Measurements from ENCODE around the gene PTAR1. TPM values are rescaled to one million over a fixed set of nuclear protein-coding genes. Genes with fewer than 3 reads are reported as not detected.

Gene PTAR1
- total RNA-seq, 4 donors from 2014 or later: 30.8 to 131 (median 94.5) TPM

DNA sequence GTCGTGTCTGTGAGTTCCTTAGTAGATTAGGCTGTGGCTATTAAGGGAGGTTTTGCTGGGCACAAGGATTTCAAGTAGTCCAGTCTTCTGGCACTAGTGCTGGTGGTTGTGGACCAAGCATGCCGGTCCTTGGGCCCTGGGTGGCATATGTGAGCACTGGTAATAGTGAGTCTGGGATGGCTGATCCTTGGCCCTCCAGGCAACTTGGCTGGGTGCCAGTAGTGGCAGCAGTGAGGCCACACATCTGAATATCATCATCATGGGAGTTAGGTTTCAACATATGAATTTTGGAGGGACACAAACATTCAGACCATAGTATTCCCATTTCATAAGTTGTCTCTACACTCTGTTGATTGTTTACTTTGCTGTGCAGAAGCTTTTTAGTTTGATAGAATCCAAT, 62.3 kb downstream of the PTAR1 start:
- WGBS, 2 donors (ENCODE audit: low coverage in 1 of 2): 96 to 100% methylated on average over 1 to 2 of the region's 2 CpGs
- intact Hi-C loops (cut with DNase I; ENCODE audit: low total_unique reads): no loop called here

DNA sequence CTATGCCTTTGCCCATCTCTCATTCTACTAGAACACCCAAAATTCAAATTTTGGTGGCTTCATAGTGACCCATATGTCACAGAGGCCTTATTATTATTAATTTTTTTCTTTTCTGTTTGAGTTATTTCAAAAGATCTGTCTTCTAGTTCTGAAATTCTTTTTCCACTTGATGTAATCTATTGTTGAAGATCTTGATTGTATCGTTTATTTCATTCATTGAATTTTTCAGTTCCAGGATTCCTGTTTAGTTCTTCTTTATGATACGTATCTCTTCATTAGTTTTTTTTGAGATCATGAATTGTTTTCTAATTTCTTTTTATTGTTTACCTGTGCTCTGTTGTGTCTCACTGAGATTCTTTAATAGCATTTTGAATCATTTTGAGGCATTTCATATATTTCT, 63.0 kb downstream of the PTAR1 start:
- no peaks in the 10 kb centered on the region for H3K36me3 ChIP-seq
- intact Hi-C loops (cut with DNase I; ENCODE audit: low total_unique reads) (no loop called here), in situ Hi-C loops (cut with MboI; ENCODE audit: low pct_ligation_motif_present in 1 of 4, low pct_unique_long_range_greater_than_20kb in 1 of 4, low sequenced_read_pairs in 3 of 4) (loop anchor here in 1 of 4 donors (25.0 kb wide), 1 partner anchor 90 kb away; no protein-coding TSS in a partner anchor)
- H3K4me1 ChIP-seq: no peaks in the 10 kb centered on the region
- 70 to 95% methylated on average over 2 of the region's 2 CpGs for WGBS, 2 donors (ENCODE audit: low coverage in 1 of 2)
- no peak for DNase-seq
- TF ChIP-seq, protein P1, sequence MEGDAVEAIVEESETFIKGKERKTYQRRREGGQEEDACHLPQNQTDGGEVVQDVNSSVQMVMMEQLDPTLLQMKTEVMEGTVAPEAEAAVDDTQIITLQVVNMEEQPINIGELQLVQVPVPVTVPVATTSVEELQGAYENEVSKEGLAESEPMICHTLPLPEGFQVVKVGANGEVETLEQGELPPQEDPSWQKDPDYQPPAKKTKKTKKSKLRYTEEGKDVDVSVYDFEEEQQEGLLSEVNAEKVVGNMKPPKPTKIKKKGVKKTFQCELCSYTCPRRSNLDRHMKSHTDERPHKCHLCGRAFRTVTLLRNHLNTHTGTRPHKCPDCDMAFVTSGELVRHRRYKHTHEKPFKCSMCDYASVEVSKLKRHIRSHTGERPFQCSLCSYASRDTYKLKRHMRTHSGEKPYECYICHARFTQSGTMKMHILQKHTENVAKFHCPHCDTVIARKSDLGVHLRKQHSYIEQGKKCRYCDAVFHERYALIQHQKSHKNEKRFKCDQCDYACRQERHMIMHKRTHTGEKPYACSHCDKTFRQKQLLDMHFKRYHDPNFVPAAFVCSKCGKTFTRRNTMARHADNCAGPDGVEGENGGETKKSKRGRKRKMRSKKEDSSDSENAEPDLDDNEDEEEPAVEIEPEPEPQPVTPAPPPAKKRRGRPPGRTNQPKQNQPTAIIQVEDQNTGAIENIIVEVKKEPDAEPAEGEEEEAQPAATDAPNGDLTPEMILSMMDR (IDR thresholded peaks at IDR 0.05): no peak
- TF ChIP-seq POLR2A (IDR thresholded peaks at IDR 0.05) (no peak), POLR2AphosphoS5 (IDR thresholded peaks at IDR 0.05) (no peak), EP300 (IDR thresholded peaks at IDR 0.05; ENCODE audit: low read depth) (no peak)
- H3K27ac ChIP-seq: no peak overlapping the region
- peaks cover 23 to 26% of the 10 kb centered on the region in 2 donors for H3K9me3 ChIP-seq
- H3K4me3 ChIP-seq: no peak overlapping the region
- no peaks in the 10 kb centered on the region for H3K27me3 ChIP-seq

More for the DNA sequence above, 62.3 kb downstream of the PTAR1 start:
- TF ChIP-seq POLR2AphosphoS5 (IDR thresholded peaks at IDR 0.05): no peak
- TF ChIP-seq EP300 (IDR thresholded peaks at IDR 0.05; ENCODE audit: low read depth): no peak
- TF ChIP-seq, protein P1 (IDR thresholded peaks at IDR 0.05): no peak
- no peak for TF ChIP-seq POLR2A (IDR thresholded peaks at IDR 0.05)
- no peaks in the 10 kb centered on the region for H3K36me3 ChIP-seq
- H3K27ac ChIP-seq: no peak overlapping the region
- DNase-seq: no peak
- H3K4me3 ChIP-seq: no peak overlapping the region
- peaks cover 25 to 26% of the 10 kb centered on the region in 2 donors for H3K9me3 ChIP-seq
- in situ Hi-C loops (cut with MboI; ENCODE audit: low pct_ligation_motif_present in 1 of 4, low pct_unique_long_range_greater_than_20kb in 1 of 4, low sequenced_read_pairs in 3 of 4): loop anchor here in 1 of 4 donors (25.0 kb wide), 1 partner anchor 90 kb away; no protein-coding TSS in a partner anchor
- H3K27me3 ChIP-seq: no peaks in the 10 kb centered on the region
- no peaks in the 10 kb centered on the region for H3K4me1 ChIP-seq

DNA sequence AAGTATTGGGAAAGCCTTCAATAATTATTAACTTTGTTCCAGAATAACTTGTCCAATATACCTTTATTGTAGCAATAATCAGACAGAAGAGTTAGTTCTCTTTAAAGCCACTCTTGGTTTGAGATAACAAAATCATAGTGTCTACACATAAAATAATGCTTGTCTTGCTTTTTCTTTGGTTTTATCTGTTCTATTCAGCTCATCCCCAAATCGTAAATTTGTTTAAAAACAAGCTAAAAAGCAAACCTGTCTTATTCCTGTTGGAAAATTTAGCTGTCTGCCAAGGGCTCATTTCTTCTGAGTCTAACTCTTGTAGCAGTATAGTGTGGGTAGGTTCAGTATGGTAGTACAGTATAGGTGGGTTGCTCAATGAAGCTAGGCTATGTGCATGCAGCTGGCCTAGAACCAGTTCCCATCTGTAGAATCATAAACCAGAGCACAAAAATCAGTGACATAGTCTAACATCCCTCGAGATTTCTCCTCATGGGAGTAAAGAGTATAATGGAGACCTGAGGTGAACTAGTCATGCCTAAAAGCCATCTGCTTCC, 69.7 kb downstream of the PTAR1 start:
- intact Hi-C loops (cut with DNase I; ENCODE audit: low total_unique reads) (no loop called here), in situ Hi-C loops (cut with MboI; ENCODE audit: low pct_ligation_motif_present in 1 of 4, low pct_unique_long_range_greater_than_20kb in 1 of 4, low sequenced_read_pairs in 3 of 4) (loop anchor here in 1 of 4 donors (25.0 kb wide), 1 partner anchor 97 kb away; no protein-coding TSS in a partner anchor)
- H3K27ac ChIP-seq: no peak overlapping the region
- H3K27me3 ChIP-seq: no peaks in the 10 kb centered on the region
- TF ChIP-seq EP300 (IDR thresholded peaks at IDR 0.05; ENCODE audit: low read depth): no peak
- TF ChIP-seq POLR2AphosphoS5 (IDR thresholded peaks at IDR 0.05): no peak
- no peak for TF ChIP-seq POLR2A (IDR thresholded peaks at IDR 0.05)
- TF ChIP-seq, protein P1 (IDR thresholded peaks at IDR 0.05): no peak
- H3K4me3 ChIP-seq: no peak overlapping the region
- no peaks in the 10 kb centered on the region for H3K9me3 ChIP-seq
- WGBS, 2 donors (ENCODE audit: low coverage in 1 of 2): 17 to 44% methylated on average over 2 of the region's 2 CpGs
- H3K4me1 ChIP-seq: peaks cover 0 to 4% (median 0%) of the 10 kb centered on the region in 4 donors
- H3K36me3 ChIP-seq: no peaks in the 10 kb centered on the region
- no peak for DNase-seq

DNA sequence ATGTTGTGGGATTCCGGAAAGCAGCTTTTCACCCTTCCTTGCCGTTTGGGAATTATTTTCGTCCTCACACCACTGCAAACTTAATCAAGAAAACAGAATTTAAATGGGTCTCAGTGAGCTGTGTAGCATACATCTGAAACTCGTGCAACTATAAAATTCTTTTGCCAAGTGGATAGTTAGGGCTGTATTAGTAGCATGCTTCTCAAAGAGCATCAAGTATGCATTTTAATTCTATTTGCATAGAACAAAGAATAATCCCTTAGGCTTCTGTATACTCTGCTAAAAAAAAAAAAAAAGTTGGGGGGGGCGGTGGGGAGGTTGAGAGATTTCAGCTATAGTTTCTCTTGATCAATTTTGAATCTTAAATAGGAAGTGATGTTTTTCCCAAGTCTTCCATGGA, 75.9 kb downstream of the PTAR1 start:
- Histone ChIP-seq H3K9me3 (no peaks in the 10 kb centered on the region), H3K27ac (no peak overlapping the region), H3K27me3 (no peaks in the 10 kb centered on the region), H3K4me3 (no peak overlapping the region), H3K4me1 (no peaks in the 10 kb centered on the region), H3K36me3 (no peaks in the 10 kb centered on the region)
- no peak for DNase-seq
- intact Hi-C loops (cut with DNase I; ENCODE audit: low total_unique reads): no loop called here
- 67 to 71% methylated on average over 5 of the region's 5 CpGs for WGBS, 2 donors (ENCODE audit: low coverage in 1 of 2)
- in situ Hi-C loops (cut with MboI; ENCODE audit: low pct_ligation_motif_present in 1 of 4, low pct_unique_long_range_greater_than_20kb in 1 of 4, low sequenced_read_pairs in 3 of 4): loop anchor here in 1 of 4 donors (25.0 kb wide), 1 partner anchor 103 kb away; no protein-coding TSS in a partner anchor
- TF ChIP-seq POLR2AphosphoS5 (IDR thresholded peaks at IDR 0.05): no peak

Data from transverse colon (tissue), 4 donors.